ENCODE results near the gene MYO1F. TPM values are rescaled to one million over a fixed set of nuclear protein-coding genes. Genes with fewer than 3 reads are reported as not detected.

Gene MYO1F
- polyA plus RNA-seq, 1 experiment: 0.29 TPM

- POLR2A ChIA-PET: no interaction called here
- DNase-seq (ENCODE audit: low read depth): no peak
- no peaks in the 10 kb centered on the region for H3K27me3 ChIP-seq (ENCODE audit: control insufficient read depth, insufficient read depth, low read length)
- CTCF ChIA-PET: interaction anchor here (0.6 kb wide), 2 partner anchors 27 to 40 kb away, joined by 3 to 5 read pairs; no protein-coding TSS in a partner anchor
- H3K36me3 ChIP-seq (ENCODE audit: control insufficient read depth, insufficient read depth, low read length): no peaks in the 10 kb centered on the region; the same call in 1 of the 2 replicates
- TF ChIP-seq, protein P1, sequence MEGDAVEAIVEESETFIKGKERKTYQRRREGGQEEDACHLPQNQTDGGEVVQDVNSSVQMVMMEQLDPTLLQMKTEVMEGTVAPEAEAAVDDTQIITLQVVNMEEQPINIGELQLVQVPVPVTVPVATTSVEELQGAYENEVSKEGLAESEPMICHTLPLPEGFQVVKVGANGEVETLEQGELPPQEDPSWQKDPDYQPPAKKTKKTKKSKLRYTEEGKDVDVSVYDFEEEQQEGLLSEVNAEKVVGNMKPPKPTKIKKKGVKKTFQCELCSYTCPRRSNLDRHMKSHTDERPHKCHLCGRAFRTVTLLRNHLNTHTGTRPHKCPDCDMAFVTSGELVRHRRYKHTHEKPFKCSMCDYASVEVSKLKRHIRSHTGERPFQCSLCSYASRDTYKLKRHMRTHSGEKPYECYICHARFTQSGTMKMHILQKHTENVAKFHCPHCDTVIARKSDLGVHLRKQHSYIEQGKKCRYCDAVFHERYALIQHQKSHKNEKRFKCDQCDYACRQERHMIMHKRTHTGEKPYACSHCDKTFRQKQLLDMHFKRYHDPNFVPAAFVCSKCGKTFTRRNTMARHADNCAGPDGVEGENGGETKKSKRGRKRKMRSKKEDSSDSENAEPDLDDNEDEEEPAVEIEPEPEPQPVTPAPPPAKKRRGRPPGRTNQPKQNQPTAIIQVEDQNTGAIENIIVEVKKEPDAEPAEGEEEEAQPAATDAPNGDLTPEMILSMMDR (IDR thresholded peaks at IDR 0.05; ENCODE audit: insufficient read depth, low read depth, low read length): no peak
- H3K4me3 ChIP-seq (ENCODE audit: low read depth, low read length): no peak overlapping the region
Measured at GRCh38 chr19:8539621-8540149, 37.6 kb downstream of the MYO1F start.

DNA sequence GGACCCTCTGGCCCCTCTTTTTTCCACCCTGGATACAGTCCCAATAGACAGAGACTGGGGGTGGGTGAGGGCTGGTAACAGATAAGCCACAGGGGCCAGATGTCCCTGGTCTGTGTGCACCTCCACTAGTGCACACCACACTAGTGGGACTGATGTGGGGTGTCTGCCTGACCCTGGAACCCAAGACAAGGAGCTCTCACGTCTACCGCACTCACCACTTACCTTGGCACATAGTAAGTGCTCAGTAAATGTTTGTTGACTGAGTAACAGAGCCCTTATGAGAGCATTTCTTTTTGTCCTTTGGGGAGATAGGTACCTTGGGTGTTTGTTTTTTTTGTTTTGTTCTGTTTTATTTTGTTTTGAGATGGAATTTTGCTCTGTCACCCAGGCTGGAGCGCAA lies 40.1 kb downstream of the MYO1F start:
- Histone ChIP-seq H3K27me3 (ENCODE audit: control insufficient read depth, insufficient read depth, low read length) (no peaks in the 10 kb centered on the region), H3K4me3 (ENCODE audit: low read depth, low read length) (no peak overlapping the region), H3K36me3 (ENCODE audit: control insufficient read depth, insufficient read depth, low read length) (no peaks in the 10 kb centered on the region)
- no peak for DNase-seq (ENCODE audit: low read depth)
- TF ChIP-seq, protein P1 (IDR thresholded peaks at IDR 0.05; ENCODE audit: insufficient read depth, low read depth, low read length): no peak
- CTCF ChIA-PET: no interaction called here
- POLR2A ChIA-PET: interaction anchor here (0.5 to 0.6 kb wide), 2 partner anchors 22 to 93 kb away, joined by 3 read pairs; no protein-coding TSS in a partner anchor

DNA sequence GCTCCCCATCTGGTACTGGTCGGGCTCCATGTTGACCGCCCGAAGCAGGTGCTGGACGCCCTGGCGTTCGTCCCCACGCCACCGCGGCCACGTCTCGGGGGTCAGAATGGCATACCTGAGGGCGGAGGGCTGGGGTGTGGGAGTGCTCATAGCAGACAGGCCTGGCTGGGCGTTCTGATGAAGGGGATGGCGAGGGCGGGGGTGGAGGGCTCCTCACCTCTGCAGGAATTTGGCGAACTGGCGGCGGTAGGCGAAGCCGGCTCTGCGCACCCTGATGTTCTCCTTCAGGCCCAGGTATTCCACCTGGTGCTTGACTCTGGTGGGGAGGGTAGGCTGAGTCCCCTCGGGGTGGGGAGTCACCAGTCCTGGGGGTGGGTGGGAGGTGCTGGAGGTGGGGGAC lies 41.0 kb downstream of the MYO1F start:
- Histone ChIP-seq H3K4me3 (ENCODE audit: low read depth, low read length) (no peak overlapping the region), H3K27me3 (ENCODE audit: control insufficient read depth, insufficient read depth, low read length) (no peaks in the 10 kb centered on the region), H3K36me3 (ENCODE audit: control insufficient read depth, insufficient read depth, low read length) (no peaks in the 10 kb centered on the region)
- ChIA-PET POLR2A (no interaction called here), CTCF (no interaction called here)
- no peak for DNase-seq (ENCODE audit: low read depth)
- TF ChIP-seq, protein P1 (IDR thresholded peaks at IDR 0.05; ENCODE audit: insufficient read depth, low read depth, low read length): no peak

GRCh38 chr19:8532225-8532624 lies 45.0 kb downstream of the MYO1F start:
- TF ChIP-seq, protein P1 (IDR thresholded peaks at IDR 0.05; ENCODE audit: insufficient read depth, low read depth, low read length): no peak
- Histone ChIP-seq H3K27me3 (ENCODE audit: control insufficient read depth, insufficient read depth, low read length) (no peaks in the 10 kb centered on the region), H3K36me3 (ENCODE audit: control insufficient read depth, insufficient read depth, low read length) (0 out of 2 replicates have a peak, but pooled peaks cover 2% of the 10 kb centered on the region), H3K4me3 (ENCODE audit: low read depth, low read length) (no peak overlapping the region)
- CTCF ChIA-PET: interaction anchor here (1.0 kb wide), 2 partner anchors 18 to 48 kb away, joined by 3 read pairs; partner anchors contain the start of gene ZNF414
- DNase-seq (ENCODE audit: low read depth): no peak
- POLR2A ChIA-PET: no interaction called here

DNA sequence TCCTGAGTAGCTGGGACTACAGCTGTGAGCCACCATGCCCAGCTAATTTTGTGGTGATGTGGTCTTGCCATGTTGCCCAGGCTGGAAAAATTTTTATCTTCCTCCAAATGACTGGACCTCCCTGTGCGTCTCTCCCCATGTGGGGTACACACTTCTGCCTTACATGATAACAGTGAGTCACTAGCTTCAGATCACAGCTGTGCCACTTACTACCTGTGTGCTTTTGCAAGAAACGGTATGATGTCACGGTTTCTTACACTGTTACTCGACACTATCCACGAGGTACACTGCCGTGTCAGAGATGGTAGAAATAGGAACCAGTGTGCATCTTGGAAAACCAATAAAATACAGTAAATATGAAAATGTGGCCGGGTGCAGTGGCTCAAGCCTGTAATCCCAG lies 45.8 kb downstream of the MYO1F start:
- Histone ChIP-seq H3K4me3 (ENCODE audit: low read depth, low read length) (no peak overlapping the region), H3K27me3 (ENCODE audit: control insufficient read depth, insufficient read depth, low read length) (no peaks in the 10 kb centered on the region), H3K36me3 (ENCODE audit: control insufficient read depth, insufficient read depth, low read length) (0 out of 2 replicates have a peak, but pooled peaks cover 2% of the 10 kb centered on the region)
- POLR2A ChIA-PET: interaction anchor here (0.6 kb wide), 1 partner anchor 87 kb away, joined by 5 read pairs; no protein-coding TSS in a partner anchor
- no peak for DNase-seq (ENCODE audit: low read depth)
- TF ChIP-seq, protein P1 (IDR thresholded peaks at IDR 0.05; ENCODE audit: insufficient read depth, low read depth, low read length): no peak
- CTCF ChIA-PET: interaction anchor here (1.2 kb wide), 1 partner anchor 47 kb away, joined by 7 read pairs; no protein-coding TSS in a partner anchor

Measured in BJ (cell line).